GM18873 (cell line): ENCODE results near the gene CDC42BPA.
"Not testable (repeated sequence)": the region's sequence is repeated elsewhere in the genome, so short reads cannot be mapped to it uniquely, and the experiment has no call there.

Experiments used
- ATAC-seq: cut with Tn5 transposase; IDR thresholded peaks from one replicate; pipeline ENCODE4 v1.9.1; 2021; ENCODE audit warnings: mild to moderate bottlenecking, moderate library complexity, moderate number of reproducible peaks; ENCODE audit not compliant: unreplicated experiment, low FRiP score

Gene CDC42BPA

DNA sequence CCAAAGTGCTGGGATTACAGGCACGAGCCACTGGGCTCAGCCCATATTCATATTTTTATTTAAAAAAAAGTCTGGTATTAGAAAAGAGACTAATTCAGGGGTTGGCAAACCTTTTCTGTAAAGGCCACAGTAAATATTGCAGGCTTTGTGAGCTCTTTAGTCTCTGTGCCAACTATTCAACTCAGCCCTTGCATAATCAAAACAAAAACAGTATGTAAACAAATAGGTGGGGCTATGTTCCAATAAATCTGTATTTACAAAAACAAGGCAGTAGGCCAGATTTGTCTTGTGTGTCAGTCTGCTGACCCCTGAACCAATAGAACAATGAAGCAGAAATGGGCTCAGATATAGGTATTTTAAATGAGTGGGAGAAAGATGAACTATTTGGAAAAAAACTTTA is 49.3 kb downstream of the CDC42BPA start:
- no peak for ATAC-seq

DNA sequence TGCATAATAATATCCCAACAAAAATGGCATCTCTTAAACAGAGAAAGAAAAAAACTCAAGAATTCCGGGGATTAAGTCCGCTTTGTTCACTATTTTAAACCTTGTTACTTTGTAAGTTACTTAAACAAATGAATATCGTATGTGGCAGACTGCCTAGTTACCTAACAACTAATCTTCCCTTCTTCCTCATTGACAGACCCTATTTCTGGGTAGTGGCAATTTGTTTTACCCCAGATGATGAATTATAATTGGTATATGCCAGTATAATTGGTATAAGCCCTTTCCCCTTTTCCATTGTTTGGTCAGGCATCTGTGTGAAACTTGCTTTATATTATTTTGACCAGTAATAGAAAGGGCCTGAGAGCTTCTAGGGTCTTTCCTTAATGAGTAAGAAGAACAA is 52.4 kb downstream of the CDC42BPA start:
- no peak for ATAC-seq

DNA sequence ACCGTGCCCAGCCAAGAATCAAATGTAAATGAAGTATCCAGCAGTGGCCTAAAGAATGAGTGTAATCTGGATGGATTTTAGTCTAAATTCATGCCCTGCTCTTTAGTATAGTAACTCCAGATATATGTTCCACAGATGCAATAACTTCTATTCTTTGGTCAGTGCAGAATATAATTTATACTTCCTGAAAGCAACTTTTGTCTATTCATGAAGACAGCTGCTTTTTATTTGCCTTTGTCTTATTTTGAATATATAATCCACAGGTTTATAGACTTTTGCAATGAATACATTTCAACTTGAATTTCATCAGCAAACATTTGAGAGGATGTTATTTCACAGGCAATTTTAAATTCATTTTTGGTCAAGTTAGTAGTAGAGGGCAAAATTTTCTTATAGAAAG is 54.4 kb downstream of the CDC42BPA start:
- ATAC-seq: no peak

DNA sequence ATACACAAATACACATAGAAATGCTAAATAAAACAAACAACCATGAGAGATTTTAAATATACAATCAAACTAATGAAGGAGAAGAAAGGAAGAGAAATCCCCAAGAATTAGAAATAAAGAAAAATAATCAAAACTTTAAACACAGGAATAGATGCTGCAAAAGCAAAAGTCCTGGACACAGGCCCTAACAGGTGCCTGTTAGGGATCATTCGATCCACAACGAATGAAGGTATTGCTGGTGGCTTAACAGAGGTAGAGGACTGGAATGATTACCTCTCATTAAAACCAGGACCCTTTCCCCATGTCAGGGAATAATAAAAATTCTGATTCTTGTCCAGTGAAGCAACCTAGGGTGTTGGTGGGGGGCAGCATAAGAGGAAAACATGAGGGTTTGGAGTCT is 56.8 kb downstream of the CDC42BPA start:
- no peak for ATAC-seq

DNA sequence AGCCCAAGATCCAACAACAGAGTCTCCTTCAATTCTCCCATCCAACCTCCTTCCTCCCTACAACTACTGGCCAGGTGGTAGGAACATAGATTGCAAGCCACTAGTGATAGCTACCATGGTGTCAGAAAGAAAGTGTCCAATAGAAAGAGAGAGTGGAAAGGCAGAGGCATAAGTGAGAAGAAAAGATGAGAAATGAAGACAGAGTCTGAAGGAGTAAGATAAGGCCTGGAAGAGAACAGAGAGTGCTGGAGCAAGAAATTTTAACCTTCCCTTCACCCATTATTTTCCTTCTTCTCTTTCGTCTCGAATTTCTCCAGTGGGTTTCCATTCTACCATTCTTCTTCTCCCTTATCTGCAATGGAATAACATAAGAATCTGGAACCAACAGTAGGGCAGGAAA is 57.9 kb downstream of the CDC42BPA start:
- no peak for ATAC-seq

DNA sequence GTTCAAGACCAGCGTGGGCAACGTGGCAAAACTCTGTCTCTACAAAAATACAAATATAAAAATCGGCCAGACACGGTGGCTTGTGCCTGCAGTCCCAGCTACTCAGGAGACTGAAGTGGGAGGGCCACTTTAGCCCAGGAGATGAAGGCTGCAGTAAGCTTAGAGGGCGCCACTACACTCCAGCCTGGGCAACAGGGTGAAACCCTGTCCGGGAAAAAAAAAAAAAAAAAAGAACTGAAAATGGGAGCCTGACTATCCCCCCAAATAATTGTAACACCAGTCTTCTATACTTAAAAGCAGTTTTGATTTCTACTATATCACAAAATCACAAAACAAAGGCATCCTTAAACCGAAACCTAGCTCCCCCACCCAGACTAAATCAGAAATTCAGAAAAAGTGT is 60.3 kb downstream of the CDC42BPA start:
- no peak for ATAC-seq

DNA sequence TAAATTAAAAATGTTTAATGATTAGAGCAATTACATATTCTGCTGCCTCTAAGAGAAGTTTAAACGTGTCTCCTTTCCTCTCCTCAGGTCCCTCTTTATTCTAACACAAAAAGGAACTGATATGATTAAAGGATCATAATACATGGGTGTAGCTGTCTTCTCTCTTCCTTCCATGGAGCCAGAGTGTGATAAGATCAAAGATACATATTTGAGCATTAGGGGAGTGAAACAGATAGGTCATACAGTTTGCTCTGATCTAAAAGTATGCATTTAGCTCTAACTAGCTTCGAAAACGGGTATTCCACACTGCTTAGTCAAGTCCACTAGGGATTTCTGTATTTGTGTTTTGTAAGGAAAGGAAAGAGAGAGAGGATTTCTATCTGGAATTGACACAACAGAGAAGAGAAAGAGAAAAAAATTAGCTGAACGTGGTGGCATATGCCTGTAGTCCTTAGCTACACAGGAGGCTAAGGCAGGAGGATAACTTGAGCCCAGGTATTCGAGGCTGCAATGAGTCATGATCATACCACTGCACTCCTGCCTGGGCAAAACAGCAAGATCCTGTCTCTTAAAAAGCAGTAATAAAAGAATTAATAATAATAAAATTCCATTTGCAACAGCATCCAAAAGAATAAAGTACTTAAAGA is 63.1 kb downstream of the CDC42BPA start:
- no peak for ATAC-seq

DNA sequence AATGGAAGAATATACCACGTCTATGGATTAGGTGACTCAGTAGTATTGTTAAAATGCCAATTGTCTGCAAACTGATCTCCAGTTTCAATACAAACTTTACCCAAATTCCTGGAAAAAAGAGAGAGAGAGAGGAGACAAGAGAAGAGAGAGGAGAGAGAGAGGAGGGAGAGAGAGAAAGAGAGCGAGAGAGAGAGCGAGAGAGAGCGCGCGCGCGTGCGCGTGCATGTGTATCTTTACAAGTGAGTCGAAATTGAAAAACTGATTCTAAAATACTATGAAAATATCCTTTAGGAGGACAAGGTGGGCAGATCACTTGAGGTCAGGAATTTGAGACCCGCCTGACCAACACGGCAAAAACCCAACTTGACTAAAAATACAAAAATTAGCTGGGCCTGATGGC is 65.2 kb downstream of the CDC42BPA start:
- ATAC-seq: no peak

DNA sequence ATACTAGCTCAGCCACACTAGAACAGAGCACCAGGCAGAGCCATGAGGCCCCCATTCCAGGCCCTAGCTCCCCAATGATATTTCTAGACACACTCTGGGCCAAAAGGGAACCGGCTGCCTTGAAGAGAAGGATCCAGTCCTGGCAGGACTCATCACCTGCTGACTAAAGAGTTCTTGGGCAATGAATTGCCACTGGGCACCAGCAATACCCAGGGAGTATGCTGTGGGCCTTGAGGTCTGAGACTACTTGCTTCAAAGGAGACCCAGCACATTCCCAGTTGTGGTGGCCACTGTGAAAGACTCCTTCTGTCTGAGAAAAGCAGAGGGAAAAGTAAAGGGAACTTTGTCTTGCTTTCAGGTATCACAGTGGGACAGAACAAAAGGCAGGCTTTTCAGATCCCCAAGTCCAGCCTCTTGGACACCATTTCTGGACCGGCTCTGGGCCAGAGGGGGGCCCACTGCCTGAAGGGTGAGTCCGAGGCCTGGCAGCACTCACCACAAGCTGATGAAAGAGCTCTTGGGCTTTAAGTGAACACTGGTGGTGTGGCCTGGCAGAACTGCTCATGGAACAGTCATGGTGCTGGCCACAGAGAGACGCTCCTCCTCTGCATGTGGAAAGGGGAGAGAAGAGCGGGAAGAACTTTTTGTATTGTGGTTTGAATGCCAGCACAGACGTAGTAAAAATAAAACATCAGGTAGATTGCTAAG is 72.5 kb downstream of the CDC42BPA start:
- ATAC-seq: no peak

DNA sequence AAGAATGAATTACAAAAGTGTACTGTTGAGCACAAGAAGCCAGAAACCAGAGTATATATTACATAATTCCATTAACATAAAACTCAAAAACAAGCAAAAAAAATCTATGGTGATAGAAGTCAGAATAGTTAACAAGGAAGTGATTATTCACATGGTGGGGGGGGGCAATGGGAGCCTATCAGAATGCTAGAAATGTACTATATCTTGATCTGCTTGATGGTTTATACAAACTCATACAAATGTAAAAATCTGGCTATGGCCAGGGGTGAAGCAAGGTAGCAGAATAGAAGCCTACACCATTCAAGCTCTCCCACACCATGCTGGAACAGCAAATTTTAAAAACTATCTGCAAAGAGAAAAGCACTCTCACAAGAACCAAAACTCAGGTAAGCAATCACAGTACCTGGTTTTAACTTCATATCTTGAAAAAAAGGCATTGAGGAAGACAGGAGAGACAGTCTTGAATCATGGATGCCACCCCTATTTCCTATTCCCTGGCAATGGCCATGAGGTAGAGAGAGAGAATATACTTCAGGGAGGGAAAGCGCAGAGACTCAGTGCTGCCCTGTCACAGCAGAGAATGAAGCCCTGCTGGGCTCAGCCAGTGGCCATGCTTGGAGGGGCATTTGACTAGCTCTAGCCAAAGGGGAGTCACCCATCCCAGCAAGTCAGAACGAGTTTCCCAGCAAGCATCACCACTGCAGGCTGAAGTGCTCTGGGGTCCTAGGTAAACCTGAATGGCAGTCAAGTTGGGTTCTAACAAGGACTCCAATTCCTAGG is 73.8 kb downstream of the CDC42BPA start:
- no peak for ATAC-seq

DNA sequence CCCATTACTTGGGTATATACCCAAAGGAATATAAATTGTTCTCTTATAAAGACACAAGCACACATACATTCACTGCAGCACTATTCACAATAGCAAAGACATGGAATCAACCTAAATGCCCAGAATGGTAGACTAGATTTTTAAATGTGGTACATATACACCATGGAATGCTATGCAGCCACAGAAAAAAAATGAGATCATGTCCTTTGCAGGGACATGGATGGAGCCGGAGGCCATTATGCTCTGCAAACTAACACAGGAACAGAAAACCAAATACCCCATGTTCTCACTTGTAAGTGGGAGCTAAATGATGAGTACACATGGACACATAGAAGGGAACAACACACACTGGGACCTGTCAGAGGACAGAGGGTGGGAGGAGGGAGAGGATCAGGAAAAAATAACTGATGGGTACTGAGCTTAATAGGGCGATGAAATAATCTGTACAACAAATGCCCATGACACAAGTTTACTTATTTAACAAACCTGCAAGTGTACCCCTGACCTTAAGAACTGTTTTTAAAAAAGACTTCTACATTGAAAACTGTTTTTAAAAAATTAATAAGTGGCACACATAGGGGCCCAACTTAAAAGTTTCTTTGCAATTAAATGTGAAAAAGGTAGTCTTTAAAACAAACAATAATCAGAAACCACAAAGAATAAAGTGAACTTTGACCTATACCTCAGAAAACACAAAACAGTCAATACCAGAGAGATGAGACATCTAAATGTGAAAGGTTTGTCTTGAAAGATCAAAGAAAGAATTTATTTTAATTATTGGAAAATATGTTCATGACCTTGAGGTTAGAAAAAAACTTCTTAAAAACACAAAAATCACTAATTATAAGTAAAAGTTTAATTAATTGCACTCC is 75.2 kb downstream of the CDC42BPA start:
- ATAC-seq: no peak

DNA sequence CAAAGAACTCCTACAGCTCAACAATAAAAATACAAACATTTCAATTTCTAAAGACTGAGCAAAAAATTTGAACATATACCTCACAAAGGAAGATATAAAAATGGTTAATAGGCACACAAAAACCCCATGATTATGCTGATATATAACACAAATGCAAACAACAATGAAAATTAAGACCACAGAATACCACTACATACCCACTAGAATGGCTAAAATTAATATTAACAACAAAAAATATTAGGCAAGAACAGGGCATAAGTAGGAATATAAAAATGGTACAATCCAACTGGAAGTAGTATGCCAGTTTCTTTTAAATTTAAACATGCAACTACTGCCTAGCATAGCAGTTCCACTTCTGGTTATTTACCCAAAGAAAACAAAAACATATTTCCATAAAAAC is 77.3 kb downstream of the CDC42BPA start:
- ATAC-seq: no peak

DNA sequence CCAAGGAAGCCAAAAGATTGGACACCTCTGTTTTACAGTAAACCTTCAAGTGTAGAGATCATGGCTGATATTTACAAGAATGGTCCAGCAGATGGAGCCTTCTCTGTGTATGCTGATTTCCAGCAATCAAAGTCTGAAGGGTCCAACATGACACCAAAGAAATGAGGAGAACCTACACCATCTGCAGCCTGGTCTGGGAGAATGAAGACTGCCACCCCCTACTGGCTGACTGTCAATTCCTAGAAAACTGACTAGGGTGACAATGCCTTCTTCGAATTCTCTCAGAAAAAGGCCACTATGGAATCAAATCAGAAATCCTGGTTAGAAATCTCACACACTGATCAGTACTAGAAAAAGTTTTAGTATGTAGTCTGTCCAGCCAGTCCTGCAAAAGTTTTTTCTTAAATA is 83.3 kb downstream of the CDC42BPA start:
- no peak for ATAC-seq

DNA sequence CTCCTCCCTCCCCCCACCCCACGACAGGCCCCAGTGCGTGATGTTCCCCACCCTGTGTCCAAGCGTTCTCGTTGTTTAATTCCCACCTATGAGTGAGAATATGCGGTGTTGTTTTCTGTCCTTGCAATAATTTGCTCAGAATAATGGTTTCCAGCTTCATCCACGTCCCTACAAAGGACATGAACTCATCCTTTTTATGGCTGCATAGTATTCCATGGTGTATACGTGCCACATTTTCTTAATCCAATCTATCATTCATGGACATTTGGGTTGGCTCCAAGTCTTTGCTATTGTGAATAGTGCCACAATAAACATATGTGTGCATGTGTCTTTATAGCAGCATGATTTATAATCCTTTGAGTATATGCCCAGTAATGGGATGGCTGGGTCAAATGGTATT is 87.2 kb downstream of the CDC42BPA start:
- ATAC-seq: not testable (repeated sequence)

DNA sequence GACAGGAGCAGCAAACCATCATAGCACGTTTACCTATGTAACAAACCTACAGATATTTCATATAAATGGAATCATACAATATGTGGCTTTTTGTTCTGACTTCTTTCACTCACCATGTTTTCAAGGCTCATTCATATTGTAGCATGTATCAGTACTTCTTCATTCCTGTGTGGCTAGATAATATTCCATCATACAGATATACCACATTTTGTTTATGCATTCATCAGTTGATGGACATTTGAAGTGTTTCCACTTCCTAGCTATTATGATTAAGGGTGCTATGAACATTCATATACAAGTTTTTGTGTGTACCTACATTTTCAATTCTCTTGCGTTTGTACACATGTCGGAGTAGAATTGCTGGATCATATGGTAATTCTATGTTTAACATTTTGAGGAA is 90.1 kb downstream of the CDC42BPA start:
- no peak for ATAC-seq

DNA sequence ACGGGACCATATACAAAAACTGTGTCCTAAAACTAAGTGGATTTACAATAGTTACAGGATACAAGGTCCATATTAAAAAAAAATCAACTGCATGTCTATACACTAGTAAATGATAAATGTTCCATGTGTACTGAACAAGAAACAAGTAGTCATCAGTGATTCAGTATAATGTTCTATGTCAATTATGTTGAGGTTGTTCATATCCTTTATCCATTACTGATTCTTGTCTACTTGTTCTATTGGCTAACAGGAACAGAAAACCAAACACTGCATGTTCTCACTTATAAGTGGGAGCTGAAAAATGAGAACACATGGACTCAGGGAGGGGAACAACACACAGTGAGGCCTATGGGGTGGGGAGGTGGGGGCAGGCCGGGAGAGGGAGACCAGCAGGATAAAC is 90.5 kb downstream of the CDC42BPA start:
- no peak for ATAC-seq

DNA sequence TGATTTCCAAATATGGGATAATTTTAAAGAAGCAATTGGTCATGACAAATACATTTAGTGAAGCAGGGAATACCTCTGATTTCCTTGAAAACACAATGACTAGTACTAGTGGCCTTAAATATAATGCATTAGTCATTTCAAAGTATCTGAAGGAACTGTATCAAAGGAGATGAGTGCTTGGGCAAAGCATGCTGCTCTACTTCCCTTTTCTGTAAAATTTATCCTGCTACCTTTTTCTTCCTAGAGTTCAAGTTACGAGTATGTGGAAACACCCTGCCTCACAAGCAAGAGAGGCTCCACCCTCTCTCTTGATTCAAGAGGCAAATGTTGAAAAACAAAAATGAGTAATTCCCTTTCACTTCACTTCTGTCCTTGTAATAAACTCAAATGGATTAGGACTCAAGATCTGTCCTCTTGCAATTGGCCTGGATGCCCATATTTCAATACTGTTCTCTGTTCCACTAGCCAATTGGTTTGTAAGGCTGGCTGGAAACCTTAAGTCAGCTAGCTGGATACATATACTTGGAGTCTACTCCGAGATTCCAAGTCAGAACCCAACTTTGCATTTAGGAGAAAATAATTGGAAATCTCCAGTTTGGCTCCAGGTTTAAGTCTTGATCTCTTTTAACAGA is 92.5 kb downstream of the CDC42BPA start:
- no peak for ATAC-seq

DNA sequence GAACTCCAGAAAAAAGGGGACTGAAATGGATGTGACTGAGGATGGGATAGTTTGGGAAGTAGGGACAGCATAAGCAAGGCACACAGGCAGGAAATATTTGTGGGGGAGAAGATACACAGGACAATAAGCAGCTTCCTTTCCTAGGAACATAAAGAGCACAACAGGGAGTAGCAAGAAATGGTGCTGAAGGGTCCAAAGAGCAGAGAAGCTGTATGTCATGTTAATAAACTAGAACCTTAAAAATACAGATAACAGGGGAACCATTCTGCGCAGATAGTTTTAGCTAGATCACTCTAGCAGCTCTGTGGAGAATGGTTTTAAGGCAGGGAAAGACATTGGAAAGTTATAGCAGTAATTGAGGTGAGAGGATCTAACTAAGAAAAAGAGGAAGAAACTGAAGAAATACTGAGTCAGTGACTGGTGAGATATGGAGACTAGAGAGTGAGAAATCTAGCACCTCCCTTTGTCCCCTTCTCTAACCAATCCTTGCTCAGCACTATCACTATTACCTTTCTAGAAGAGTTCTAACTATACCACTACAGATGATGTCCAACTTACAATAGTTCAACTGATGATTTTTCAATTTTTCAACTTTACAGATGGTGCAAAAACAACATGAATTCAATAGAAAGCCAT is 95.0 kb downstream of the CDC42BPA start:
- ATAC-seq: no peak

DNA sequence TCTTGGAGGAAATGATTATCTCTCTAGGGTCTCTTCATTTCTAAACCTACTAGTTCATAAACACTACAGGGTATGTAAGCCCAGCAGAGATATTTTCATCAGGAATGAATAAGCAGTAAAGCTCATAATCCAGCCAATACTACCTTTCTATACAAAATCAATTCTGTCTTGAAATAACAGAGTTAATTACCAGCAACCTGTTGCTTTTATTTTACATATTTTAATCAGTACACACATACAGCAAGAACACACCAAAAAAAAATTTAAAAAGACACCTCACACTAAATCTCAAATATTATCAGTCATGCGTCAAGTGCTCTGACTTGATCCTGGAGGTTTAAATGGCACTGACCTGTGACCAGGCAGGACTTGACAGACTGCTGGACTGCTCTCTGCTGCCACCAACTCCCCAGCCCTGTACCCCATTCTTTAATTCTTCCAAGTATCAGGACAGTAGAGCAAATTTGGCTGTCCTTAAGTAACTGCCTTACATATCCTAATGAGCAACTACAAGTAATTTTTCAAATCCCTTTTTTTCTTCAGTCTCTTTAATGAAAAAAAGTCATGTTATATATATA is 98.5 kb downstream of the CDC42BPA start:
- ATAC-seq: no peak
